Fibroblast of villous mesenchyme (primary cell): ENCODE data around the gene KRAS. TPM values are rescaled to one million over a fixed set of nuclear protein-coding genes. Genes with fewer than 3 reads are reported as not detected.

ENCODE experiments used
- DNase-seq: peaks from one replicate; pipeline ENCODE4 v3.0.0-alpha.2; 2010; ENCODE audit warnings: low read depth
- H3K4me3 ChIP-seq: 2 replicates; pipeline ENCODE4 v1.5.1; 2011; ENCODE audit warnings: low read depth, mild to moderate bottlenecking, low read length
- total RNA-seq: library from RNA; depleted of rRNA; stranded (reverse); fragments of >200 nt; gene quantifications from 2 replicates; pipeline ENCODE4 v1.2.3, GENCODE V29; 2012
- TF ChIP-seq, protein P1 (sequence below): IDR thresholded peaks from 2 replicates; pipeline ENCODE4 v1.5.1; 2012; ENCODE audit warnings: low read depth, mild to moderate bottlenecking, low read length; ENCODE audit not compliant: insufficient read depth

Gene KRAS
- total RNA-seq, 1 donor, result 19.9 TPM

DNA sequence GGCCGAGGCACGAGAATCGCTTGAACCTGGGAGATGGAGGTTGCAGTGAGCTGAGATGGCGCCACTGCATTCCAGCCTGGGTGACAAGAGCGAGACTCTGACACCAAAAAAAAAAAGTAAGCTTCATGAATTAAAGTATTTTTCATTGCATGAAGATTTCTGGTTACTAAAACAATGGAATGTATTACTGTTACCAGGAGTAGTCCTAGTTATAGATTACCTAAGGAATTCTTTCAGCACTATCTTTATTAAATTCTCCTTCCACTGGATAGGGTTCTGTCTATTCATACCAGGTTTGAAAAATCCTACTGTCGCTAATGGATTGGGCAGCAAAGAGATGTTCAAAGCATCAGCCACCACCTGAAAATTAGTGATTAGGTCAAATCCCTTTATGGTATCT is 43.3 kb downstream of the KRAS start:
- TF ChIP-seq, protein P1, sequence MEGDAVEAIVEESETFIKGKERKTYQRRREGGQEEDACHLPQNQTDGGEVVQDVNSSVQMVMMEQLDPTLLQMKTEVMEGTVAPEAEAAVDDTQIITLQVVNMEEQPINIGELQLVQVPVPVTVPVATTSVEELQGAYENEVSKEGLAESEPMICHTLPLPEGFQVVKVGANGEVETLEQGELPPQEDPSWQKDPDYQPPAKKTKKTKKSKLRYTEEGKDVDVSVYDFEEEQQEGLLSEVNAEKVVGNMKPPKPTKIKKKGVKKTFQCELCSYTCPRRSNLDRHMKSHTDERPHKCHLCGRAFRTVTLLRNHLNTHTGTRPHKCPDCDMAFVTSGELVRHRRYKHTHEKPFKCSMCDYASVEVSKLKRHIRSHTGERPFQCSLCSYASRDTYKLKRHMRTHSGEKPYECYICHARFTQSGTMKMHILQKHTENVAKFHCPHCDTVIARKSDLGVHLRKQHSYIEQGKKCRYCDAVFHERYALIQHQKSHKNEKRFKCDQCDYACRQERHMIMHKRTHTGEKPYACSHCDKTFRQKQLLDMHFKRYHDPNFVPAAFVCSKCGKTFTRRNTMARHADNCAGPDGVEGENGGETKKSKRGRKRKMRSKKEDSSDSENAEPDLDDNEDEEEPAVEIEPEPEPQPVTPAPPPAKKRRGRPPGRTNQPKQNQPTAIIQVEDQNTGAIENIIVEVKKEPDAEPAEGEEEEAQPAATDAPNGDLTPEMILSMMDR, result no peak
- no peak overlapping the region for H3K4me3 ChIP-seq
- DNase-seq, result no peak

DNA sequence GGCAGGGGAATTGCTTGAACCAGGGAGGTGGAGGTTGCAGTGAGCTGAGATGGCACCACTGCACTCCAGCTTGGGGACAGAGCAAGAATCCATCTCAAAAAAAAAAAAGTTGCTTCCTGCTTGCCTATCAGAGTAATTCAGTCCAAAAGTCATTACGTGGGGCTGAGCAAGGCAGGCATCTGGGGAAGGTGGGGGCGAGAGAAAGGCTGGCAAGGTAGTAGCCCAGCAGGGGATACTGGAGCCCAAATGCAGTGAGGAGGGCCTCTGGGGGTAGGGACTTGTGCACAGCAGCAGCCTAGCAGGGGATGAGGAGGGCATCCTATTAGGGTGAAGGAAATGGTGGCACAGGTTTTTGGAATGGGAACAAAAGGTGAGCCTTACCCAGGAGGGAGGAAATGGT is 48.6 kb downstream of the KRAS start:
- DNase-seq, result no peak
- H3K4me3 ChIP-seq, result no peak overlapping the region
- TF ChIP-seq, protein P1, result no peak

DNA sequence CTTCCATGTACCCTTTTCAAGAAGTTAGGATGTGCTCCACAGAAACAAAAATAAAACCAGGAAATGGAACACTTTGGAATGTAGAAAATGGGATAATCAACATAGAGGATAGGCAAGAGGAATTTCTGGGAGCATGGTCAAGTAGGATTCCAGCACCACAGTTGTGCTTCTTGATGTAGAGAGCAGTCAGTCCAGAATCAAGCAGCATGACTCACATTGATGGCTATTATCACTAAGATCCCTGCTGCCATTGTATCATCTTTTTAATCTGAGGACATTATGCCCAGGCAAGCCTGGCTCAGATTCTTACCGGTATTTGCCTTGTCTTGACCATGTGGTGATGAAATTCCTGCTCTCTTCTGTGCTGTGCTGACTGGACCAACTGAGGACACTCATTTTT is 50.0 kb downstream of the KRAS start:
- no peak overlapping the region for H3K4me3 ChIP-seq
- no peak for DNase-seq
- TF ChIP-seq, protein P1, result no peak

DNA sequence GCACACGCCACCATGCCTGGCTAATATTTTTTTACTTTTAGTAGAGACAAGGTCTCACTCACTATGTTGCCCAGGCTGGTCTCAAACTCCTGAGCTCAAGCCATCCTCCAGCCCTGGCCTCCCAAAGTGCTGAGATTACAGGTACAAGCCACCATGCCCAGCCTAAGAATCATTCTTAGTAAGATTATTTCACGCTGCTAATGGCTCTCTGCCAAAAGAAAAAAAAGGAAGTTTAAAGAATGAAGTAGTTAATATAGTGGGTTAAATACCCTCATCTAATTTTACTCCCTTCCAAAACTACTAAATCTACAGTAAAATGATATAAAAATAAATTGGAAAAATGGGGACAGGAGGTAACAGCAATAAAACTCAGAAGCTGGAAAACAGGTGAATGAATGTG is 53.1 kb downstream of the KRAS start:
- H3K4me3 ChIP-seq, result no peak overlapping the region
- TF ChIP-seq, protein P1, result no peak
- no peak for DNase-seq

DNA sequence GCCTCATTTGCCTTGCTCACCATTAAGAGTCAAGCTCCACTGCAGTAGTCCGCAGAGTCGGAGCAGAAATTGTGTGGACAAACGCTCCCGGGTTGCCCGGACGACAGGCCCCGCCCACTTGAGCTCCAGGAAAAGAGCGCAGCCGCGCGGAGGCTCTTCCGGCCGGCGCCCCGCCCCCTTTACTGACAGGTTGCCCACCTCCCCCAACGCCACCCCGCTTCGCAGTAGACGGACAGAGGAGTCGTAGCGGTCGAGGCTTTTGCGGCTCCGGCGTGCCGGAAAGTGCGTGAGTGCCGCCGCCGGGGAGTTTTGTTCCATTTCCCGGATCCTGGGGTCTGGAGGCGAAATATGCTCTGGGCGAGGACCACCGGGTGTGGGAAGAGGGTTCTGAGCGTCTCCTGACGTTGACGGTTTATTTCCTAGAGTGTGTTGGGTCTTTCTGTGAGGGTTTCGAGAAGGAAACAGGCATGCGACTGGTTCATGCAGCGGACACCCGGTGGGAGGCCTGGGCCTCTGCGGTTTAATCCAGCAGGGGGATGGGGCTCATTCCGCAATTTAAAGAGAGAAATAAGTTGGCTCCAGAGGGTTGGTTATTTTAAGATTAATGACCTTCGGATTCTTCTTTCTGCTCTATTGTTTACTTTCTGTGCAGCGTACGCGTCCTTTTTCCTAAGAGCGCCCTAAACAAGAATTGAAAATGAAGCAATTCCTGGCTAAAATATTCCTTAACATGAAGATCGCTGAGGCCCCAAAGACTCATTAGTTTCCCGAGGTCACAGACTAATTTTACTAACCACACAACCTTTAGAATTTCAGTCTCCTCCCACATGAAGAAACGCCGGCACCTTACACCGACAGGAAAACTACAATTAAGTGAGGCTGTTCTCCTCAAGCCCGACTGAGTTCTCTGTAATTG is 55.4 kb downstream of the KRAS start, which contains the start of the genes DNAI7 and ETFRF1:
Gene DNAI7, minus strand, starts transcription at position 105 of the 916 bp plus-strand sequence. Its CDS starts 82 bp downstream, at position 23.
Gene ETFRF1, plus strand, starts transcription at position 182 of the 916 bp plus-strand sequence. CDS start 8,720 bp downstream, outside the sequence.
- TF ChIP-seq, protein P1, result no peak
- DNase-seq, result peak; percentile 94
- peak within 1 kb of the TSS; percentile 89 for H3K4me3 ChIP-seq

DNA sequence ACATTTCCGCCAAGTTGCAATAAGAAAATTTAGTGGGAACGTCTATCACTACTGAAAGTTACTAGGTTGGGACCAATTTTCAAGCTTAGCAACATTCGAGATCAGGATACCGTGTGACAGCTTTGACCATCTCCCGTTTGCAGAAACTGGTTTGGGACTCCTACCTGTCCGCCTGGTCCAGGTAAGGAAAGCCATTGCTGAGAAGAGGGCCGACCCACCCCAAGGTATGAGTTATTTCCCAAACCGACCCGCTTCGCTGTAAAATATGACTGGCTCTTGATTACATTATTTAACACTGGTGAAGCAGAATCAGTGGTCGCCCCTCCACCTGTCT is 56.0 kb downstream of the KRAS start:
- peak overlapping the region; percentile 89 for H3K4me3 ChIP-seq
- no peak for DNase-seq
- TF ChIP-seq, protein P1, result no peak
